Renal pelvis (tissue), 12 donors: ENCODE results near the gene DMXL1. TPM values are rescaled to one million over a fixed set of nuclear protein-coding genes. Genes with fewer than 3 reads are reported as not detected.
A peak's percentile ranks its signal among the peaks of the same experiment; 100 is the strongest.

Source experiments
- DNase-seq: peaks from one replicate; pipeline ENCODE4 v3.0.0-alpha.2; 2013
- long read RNA-seq, 16 experiments: transcript quantifications; one replicate each; lab custom pipeline, GENCODE V29; 2026
- polyA plus RNA-seq, 3 donors: library from polyadenylated mRNA; unstranded; fragments of 120-200 nt; gene quantifications; one replicate each; pipeline ENCODE4 v1.2.1, GENCODE V29; 2013; ENCODE audit not compliant: insufficient read length in 3 of 3

DMXL1 gene
- 10 to 100 TPM; 41.6 to 59.9 (median 56.3) TPM for polyA plus RNA-seq
- long read RNA-seq, donor 1, partial matches to known transcripts, result 0 of 1 reads
- long read RNA-seq, donor 1, other reads (novel, unspliced or antisense), result 0 of 1 reads
- long read RNA-seq, donor 2, partial matches to known transcripts, result 5 of 7 reads
- long read RNA-seq, donor 2, other reads (novel, unspliced or antisense), result 0 of 7 reads
- long read RNA-seq, donor 3, partial matches to known transcripts, result 12 of 12 reads
- long read RNA-seq, donor 3, other reads (novel, unspliced or antisense), result 0 of 12 reads
- long read RNA-seq, donor 4, partial matches to known transcripts, result 0 of 2 reads
- long read RNA-seq, donor 4, other reads (novel, unspliced or antisense), result 0 of 2 reads
- long read RNA-seq, donor 5, result 0 reads
- long read RNA-seq, donor 6, partial matches to known transcripts, result 6 of 6 reads
- long read RNA-seq, donor 6, other reads (novel, unspliced or antisense), result 0 of 6 reads
- long read RNA-seq, donor 7, result 0 reads
- long read RNA-seq, donor 8, result 0 reads
- long read RNA-seq, donor 9, result 0 reads
- long read RNA-seq, donor 10, partial matches to known transcripts, result 7 of 7 reads
- long read RNA-seq, donor 10, other reads (novel, unspliced or antisense), result 0 of 7 reads
- long read RNA-seq, donor 11, partial matches to known transcripts, result 5 of 8 reads
- long read RNA-seq, donor 11, other reads (novel, unspliced or antisense), result 0 of 8 reads
- long read RNA-seq, donor 12, full-length matches to known transcripts, result 2 of 2 reads
- long read RNA-seq, donor 12, partial matches to known transcripts, result 0 of 2 reads
- long read RNA-seq, donor 12, other reads (novel, unspliced or antisense), result 0 of 2 reads
- long read RNA-seq, donor 13, result 0 reads
- long read RNA-seq, donor 14, partial matches to known transcripts, result 0 of 1 reads
- long read RNA-seq, donor 14, other reads (novel, unspliced or antisense), result 0 of 1 reads
- long read RNA-seq, donor 15, full-length matches to known transcripts, result 2 of 7 reads
- long read RNA-seq, donor 15, partial matches to known transcripts, result 5 of 7 reads
- long read RNA-seq, donor 15, other reads (novel, unspliced or antisense), result 0 of 7 reads
- long read RNA-seq, donor 16, partial matches to known transcripts, result 0 of 2 reads
- long read RNA-seq, donor 16, other reads (novel, unspliced or antisense), result 0 of 2 reads

- DNase-seq, result peak; percentile 99
Measured at GRCh38 chr5:119070828-119071560, at the start of gene DMXL1. TSS of gene DMXL1 (plus strand) at chr5:119071087. CDS start at chr5:119071570, 483 bp downstream.

GRCh38 chr5:119021149-119021732, 49.6 kb upstream of the DMXL1 start:
- no peak for DNase-seq

GRCh38 chr5:119022017-119022745, 48.7 kb upstream of the DMXL1 start:
- peak; percentile 16 for DNase-seq

- DNase-seq, result no peak
Measured at GRCh38 chr5:119022773-119023172, 48.1 kb upstream of the DMXL1 start.

GRCh38 chr5:119028575-119028974, 42.3 kb upstream of the DMXL1 start:
- DNase-seq, result no peak

GRCh38 chr5:119031011-119031886, 39.6 kb upstream of the DMXL1 start:
- DNase-seq, result no peak

- DNase-seq, result no peak
Measured at GRCh38 chr5:119031905-119032304, 39.0 kb upstream of the DMXL1 start.

GRCh38 chr5:119032656-119033055, 38.2 kb upstream of the DMXL1 start:
- no peak for DNase-seq

- DNase-seq, result no peak
Measured at GRCh38 chr5:119033135-119033534, 37.8 kb upstream of the DMXL1 start.

GRCh38 chr5:119036101-119036762, 34.7 kb upstream of the DMXL1 start:
- DNase-seq, result no peak

GRCh38 chr5:119037496-119038215, 33.2 kb upstream of the DMXL1 start:
- no peak for DNase-seq

GRCh38 chr5:119048246-119048645, 22.6 kb upstream of the DMXL1 start:
- DNase-seq, result no peak

- DNase-seq, result no peak
Measured at GRCh38 chr5:119049824-119050449, 20.9 kb upstream of the DMXL1 start.

GRCh38 chr5:119054101-119054500, 16.8 kb upstream of the DMXL1 start:
- no peak for DNase-seq

- DNase-seq, result no peak
Measured at GRCh38 chr5:119055294-119055693, 15.6 kb upstream of the DMXL1 start.

- no peak for DNase-seq
Measured at GRCh38 chr5:119058979-119059529, 11.8 kb upstream of the DMXL1 start.

- DNase-seq, result no peak
Measured at GRCh38 chr5:119059740-119060255, 11.1 kb upstream of the DMXL1 start.
